PC-3 (cell line): Measurements from ENCODE around the gene DIAPH1. TPM values are rescaled to one million over a fixed set of nuclear protein-coding genes. Genes with fewer than 3 reads are reported as not detected.

Source experiments
- ATAC-seq: fragments of 200-7000 bp; cut with Tn5 transposase; 2 replicates; pipeline ENCODE4 v1.9.1; 2020; ENCODE audit warnings: mild to moderate bottlenecking, moderate library complexity
- BruUV-seq: library from RNA; stranded (reverse); fragments of 400-500 nt; replicated peaks from 2 replicates; lab custom pipeline; 2021; lab: Mats Ljungman, UMichigan
- CTCF ChIA-PET: fragments of 300-600 bp; sonication (Branson Sonifier 250); formaldehyde crosslinking; loops from one replicate; lab custom pipeline; 2022; ENCODE audit warnings: antibody characterized with exemption; lab: Charles Lee
- POLR2A ChIA-PET: fragments of 300-600 bp; sonication (Branson Sonifier 250); formaldehyde crosslinking; loops from one replicate; lab custom pipeline; 2022; ENCODE audit warnings: antibody characterized with exemption; ENCODE audit not compliant: unreplicated experiment; lab: Charles Lee
- DNase-seq: peaks from one replicate; pipeline ENCODE4 v3.0.0-alpha.2; 2015
- H2AFZ ChIP-seq: fragments of 300-600 bp; sonication (generic); 2 replicates; pipeline ENCODE4 v1.6.0; 2016; ENCODE audit warnings: antibody characterized with exemption, low read length
- H3F3A ChIP-seq: fragments of 300-600 bp; sonication (generic); one replicate; pipeline ENCODE4 v1.6.0; 2017; ENCODE audit warnings: antibody characterized with exemption, low read length, control low read depth, mild to moderate bottlenecking; ENCODE audit not compliant: unreplicated experiment
- H3K27ac ChIP-seq: fragments of 300-600 bp; sonication (generic); 2 replicates; pipeline ENCODE4 v1.5.1; 2016; ENCODE audit warnings: mild to moderate bottlenecking, low read length
- H3K27me3 ChIP-seq: fragments of 300-600 bp; sonication (generic); 2 replicates; pipeline ENCODE4 v1.6.1; 2016; ENCODE audit warnings: low read length, mixed read lengths
- H3K36me3 ChIP-seq: fragments of 300-600 bp; sonication (generic); 2 replicates; pipeline ENCODE4 v1.6.1; 2016; ENCODE audit warnings: low read depth, mixed run types, low read length, mixed read lengths
- H3K4me1 ChIP-seq: fragments of 300-600 bp; sonication (generic); 2 replicates; pipeline ENCODE4 v1.5.1; 2016; ENCODE audit warnings: low read length; ENCODE audit not compliant: insufficient read depth
- H3K4me2 ChIP-seq: fragments of 300-600 bp; sonication (generic); 2 replicates; pipeline ENCODE4 v1.6.0; 2016; ENCODE audit warnings: low read length
- H3K4me3 ChIP-seq: fragments of 300-600 bp; sonication (generic); 2 replicates; pipeline ENCODE4 v1.5.1; 2016; ENCODE audit warnings: mild to moderate bottlenecking, low read length, mixed read lengths
- H3K79me2 ChIP-seq: fragments of 300-600 bp; sonication (generic); 2 replicates; pipeline ENCODE4 v1.6.1; 2017; ENCODE audit warnings: low read length, mixed read lengths
- H3K9ac ChIP-seq: fragments of 300-600 bp; sonication (generic); 2 replicates; pipeline ENCODE4 v1.6.0; 2016; ENCODE audit warnings: mild to moderate bottlenecking, low read length
- H3K9me2 ChIP-seq: fragments of 300-600 bp; sonication (generic); replicated peaks from 2 replicates; pipeline ENCODE4 v1.6.1; 2016; ENCODE audit warnings: mixed run types, low read length, mixed read lengths
- H3K9me3 ChIP-seq: fragments of 300-600 bp; sonication (generic); 2 replicates; pipeline ENCODE4 v1.6.1; 2016; ENCODE audit warnings: low read length, mixed read lengths
- H4K20me1 ChIP-seq: fragments of 300-600 bp; sonication (generic); 2 replicates; pipeline ENCODE4 v1.6.1; 2016; ENCODE audit warnings: low read length, mixed read lengths
- EZH2 ChIP-seq: fragments of 300-600 bp; sonication (generic); IDR thresholded peaks from one replicate; pipeline ENCODE4 v1.6.1; 2017; ENCODE audit warnings: antibody characterized with exemption, mild to moderate bottlenecking, low read length; ENCODE audit not compliant: unreplicated experiment
- EZH2phosphoT487 ChIP-seq: fragments of 300-600 bp; sonication (generic); IDR thresholded peaks from 2 replicates; pipeline ENCODE4 v1.6.1; 2018; ENCODE audit warnings: mild to moderate bottlenecking, antibody characterized with exemption, low read length, borderline replicate concordance
- intact Hi-C: fragments of 100-400 bp; cut with micrococcal nuclease; formaldehyde crosslinking; loops from 2 replicates; pipeline ENCODE4 v1.9.0; 2023
- total RNA-seq: library from RNA; depleted of rRNA; stranded (reverse); fragments of >200 nt; gene quantifications from 2 replicates; pipeline ENCODE4 v1.2.3, GENCODE V29; 2014
- TF ChIP-seq, protein P1 (sequence below): fragments of 300-600 bp; sonication (generic); conservative IDR thresholded peaks from 2 replicates; pipeline ENCODE4 v1.5.1; 2017; ENCODE audit warnings: antibody characterized with exemption, low read depth, mild to moderate bottlenecking, low read length

Gene DIAPH1
- total RNA-seq, 1 experiment from 2014 or later = 51.9 TPM

- H3K27me3 ChIP-seq = no peaks in the 10 kb centered on the region
- no peaks in the 10 kb centered on the region for H4K20me1 ChIP-seq
- BruUV-seq = no TSS peak
- TF ChIP-seq EZH2phosphoT487 (no peak), EZH2 (no peak)
- TF ChIP-seq, protein P1, sequence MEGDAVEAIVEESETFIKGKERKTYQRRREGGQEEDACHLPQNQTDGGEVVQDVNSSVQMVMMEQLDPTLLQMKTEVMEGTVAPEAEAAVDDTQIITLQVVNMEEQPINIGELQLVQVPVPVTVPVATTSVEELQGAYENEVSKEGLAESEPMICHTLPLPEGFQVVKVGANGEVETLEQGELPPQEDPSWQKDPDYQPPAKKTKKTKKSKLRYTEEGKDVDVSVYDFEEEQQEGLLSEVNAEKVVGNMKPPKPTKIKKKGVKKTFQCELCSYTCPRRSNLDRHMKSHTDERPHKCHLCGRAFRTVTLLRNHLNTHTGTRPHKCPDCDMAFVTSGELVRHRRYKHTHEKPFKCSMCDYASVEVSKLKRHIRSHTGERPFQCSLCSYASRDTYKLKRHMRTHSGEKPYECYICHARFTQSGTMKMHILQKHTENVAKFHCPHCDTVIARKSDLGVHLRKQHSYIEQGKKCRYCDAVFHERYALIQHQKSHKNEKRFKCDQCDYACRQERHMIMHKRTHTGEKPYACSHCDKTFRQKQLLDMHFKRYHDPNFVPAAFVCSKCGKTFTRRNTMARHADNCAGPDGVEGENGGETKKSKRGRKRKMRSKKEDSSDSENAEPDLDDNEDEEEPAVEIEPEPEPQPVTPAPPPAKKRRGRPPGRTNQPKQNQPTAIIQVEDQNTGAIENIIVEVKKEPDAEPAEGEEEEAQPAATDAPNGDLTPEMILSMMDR = no peak
- no peaks in the 10 kb centered on the region for H3K79me2 ChIP-seq
- no peak overlapping the region for H2AFZ ChIP-seq
- no peaks in the 10 kb centered on the region for H3K9me3 ChIP-seq
- H3K9ac ChIP-seq = no peak overlapping the region
- intact Hi-C loops = no loop called here
- no peak for ATAC-seq
- ChIA-PET POLR2A (no interaction called here), CTCF (no interaction called here)
- no peaks in the 10 kb centered on the region for H3K36me3 ChIP-seq
- no peak overlapping the region for H3K4me3 ChIP-seq
- H3K9me2 ChIP-seq = no peaks in the 10 kb centered on the region
- no peak overlapping the region for H3K27ac ChIP-seq
- H3K4me2 ChIP-seq = no peak overlapping the region
- no peak for DNase-seq
- no peaks in the 10 kb centered on the region for H3F3A ChIP-seq
- peaks cover 15% of the 10 kb centered on the region; the same call in 1 of the 2 replicates for H3K4me1 ChIP-seq
Observed at GRCh38 chr5:141487131-141487530, 131.7 kb downstream of the DIAPH1 start.

GRCh38 chr5:141486091-141486490 is 132.7 kb downstream of the DIAPH1 start:
- ChIA-PET POLR2A (no interaction called here), CTCF (no interaction called here)
- H3K4me2 ChIP-seq = no peak overlapping the region
- H2AFZ ChIP-seq = no peak overlapping the region
- no peaks in the 10 kb centered on the region for H3K9me2 ChIP-seq
- no peaks in the 10 kb centered on the region for H4K20me1 ChIP-seq
- H3K27ac ChIP-seq = no peak overlapping the region
- no peak overlapping the region for H3K4me3 ChIP-seq
- no TSS peak for BruUV-seq
- H3K79me2 ChIP-seq = no peaks in the 10 kb centered on the region
- no peak overlapping the region for H3K9ac ChIP-seq
- H3K36me3 ChIP-seq = no peaks in the 10 kb centered on the region
- no peaks in the 10 kb centered on the region for H3K9me3 ChIP-seq
- H3K4me1 ChIP-seq = peaks cover 15% of the 10 kb centered on the region; the same call in 1 of the 2 replicates
- no peaks in the 10 kb centered on the region for H3F3A ChIP-seq
- no peak for TF ChIP-seq EZH2phosphoT487
- TF ChIP-seq, protein P1 = no peak
- no peak for TF ChIP-seq EZH2
- no peak for DNase-seq
- H3K27me3 ChIP-seq = no peaks in the 10 kb centered on the region
- intact Hi-C loops = no loop called here
- ATAC-seq = no peak

DNA sequence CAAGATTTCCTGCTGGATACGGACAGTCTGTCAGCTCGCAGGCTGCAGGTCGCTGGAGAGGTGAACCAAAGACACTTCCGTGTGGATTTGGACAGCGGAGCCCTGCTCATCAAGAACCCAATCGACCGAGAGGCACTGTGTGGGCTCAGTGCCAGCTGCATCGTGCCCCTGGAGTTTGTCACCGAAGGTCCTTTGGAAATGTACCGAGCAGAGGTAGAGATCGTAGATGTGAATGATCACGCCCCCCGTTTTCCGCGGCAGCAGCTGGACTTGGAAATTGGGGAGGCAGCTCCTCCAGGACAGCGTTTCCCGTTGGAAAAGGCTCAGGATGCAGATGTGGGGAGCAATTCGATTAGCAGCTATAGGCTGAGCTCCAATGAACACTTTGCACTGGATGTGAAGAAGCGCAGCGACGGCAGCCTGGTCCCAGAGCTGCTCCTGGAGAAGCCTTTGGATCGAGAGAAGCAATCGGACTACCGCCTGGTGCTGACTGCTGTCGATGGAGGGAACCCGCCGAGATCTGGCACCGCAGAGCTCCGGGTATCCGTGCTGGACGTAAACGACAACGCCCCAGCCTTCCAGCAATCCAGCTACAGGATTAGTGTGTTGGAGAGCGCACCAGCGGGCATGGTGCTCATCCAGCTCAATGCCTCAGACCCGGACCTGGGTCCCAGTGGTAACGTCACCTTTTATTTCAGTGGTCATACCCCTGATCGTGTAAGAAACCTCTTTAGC is 133.3 kb downstream of the DIAPH1 start:
- Histone ChIP-seq H3K79me2 (no peaks in the 10 kb centered on the region), H2AFZ (no peak overlapping the region), H3K4me2 (no peak overlapping the region), H3K4me1 (peaks cover 15% of the 10 kb centered on the region; the same call in 1 of the 2 replicates), H3K4me3 (no peak overlapping the region), H3K27ac (no peak overlapping the region), H3K9me3 (no peaks in the 10 kb centered on the region), H3F3A (no peaks in the 10 kb centered on the region), H3K9me2 (no peaks in the 10 kb centered on the region), H3K9ac (no peak overlapping the region), H3K27me3 (no peaks in the 10 kb centered on the region), H3K36me3 (no peaks in the 10 kb centered on the region), H4K20me1 (no peaks in the 10 kb centered on the region)
- TF ChIP-seq EZH2phosphoT487 (no peak), EZH2 (no peak)
- TF ChIP-seq, protein P1 = no peak
- ATAC-seq (no peak), DNase-seq (no peak)
- ChIA-PET POLR2A (no interaction called here), CTCF (no interaction called here)
- intact Hi-C loops = no loop called here
- no TSS peak for BruUV-seq
